ENCODE results near the gene SOS2. TPM values are rescaled to one million over a fixed set of nuclear protein-coding genes. Genes with fewer than 3 reads are reported as not detected.

SOS2 gene
- total RNA-seq, 1 donor from 2014 or later = 38.8 TPM

DNA sequence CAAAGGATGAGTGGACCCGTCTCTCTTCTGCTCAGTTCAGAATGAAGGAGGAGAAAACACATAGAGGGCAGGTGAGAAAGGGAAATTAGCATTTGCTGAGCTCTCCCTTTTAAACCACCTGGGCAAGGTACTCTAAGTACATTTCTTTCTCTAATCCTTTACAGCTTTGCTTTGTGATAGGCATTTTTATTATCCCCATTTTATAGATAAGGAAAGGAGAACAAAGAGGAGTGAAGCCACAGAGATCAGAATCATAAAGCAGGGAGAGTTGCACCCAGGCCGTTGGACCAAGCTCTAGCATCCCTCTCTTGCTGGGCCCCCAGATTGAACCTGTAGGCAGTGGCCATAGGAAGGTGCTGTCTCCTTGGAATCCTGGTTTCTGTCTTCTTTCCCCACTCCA is 162.1 kb downstream of the SOS2 start:
- intact Hi-C loops (cut with DNase I) = no loop called here

DNA sequence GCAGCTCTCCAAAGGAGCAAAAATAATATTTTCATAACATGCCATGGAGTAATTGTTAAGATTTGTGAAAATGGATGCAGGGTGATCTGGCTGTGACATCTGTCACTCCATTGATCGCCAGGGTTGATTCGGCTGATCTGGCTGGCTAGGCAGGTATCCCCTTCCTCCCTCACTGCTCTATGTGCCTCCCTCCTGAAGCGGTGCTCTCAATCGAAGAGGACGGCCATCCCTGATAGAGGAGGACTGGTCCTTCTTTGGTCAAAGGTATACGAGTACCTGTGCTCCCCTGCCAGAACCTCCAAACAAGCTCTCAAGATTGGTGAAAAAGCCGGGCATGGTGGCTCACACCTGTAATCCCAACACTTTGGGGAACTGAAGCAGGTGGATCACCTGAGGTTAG is 162.9 kb downstream of the SOS2 start:
- Histone ChIP-seq H3K36me3 (no peaks in the 10 kb centered on the region), H3K27ac (no peak overlapping the region), H3K27me3 (ENCODE audit: low read depth) (no peaks in the 10 kb centered on the region), H3K4me3 (no peak overlapping the region), H3K4me1 (peaks cover 11% of the 10 kb centered on the region), H3K9me3 (no peaks in the 10 kb centered on the region)
- ATAC-seq = no peak
- intact Hi-C loops (cut with DNase I) = no loop called here
- TF ChIP-seq, protein P1, sequence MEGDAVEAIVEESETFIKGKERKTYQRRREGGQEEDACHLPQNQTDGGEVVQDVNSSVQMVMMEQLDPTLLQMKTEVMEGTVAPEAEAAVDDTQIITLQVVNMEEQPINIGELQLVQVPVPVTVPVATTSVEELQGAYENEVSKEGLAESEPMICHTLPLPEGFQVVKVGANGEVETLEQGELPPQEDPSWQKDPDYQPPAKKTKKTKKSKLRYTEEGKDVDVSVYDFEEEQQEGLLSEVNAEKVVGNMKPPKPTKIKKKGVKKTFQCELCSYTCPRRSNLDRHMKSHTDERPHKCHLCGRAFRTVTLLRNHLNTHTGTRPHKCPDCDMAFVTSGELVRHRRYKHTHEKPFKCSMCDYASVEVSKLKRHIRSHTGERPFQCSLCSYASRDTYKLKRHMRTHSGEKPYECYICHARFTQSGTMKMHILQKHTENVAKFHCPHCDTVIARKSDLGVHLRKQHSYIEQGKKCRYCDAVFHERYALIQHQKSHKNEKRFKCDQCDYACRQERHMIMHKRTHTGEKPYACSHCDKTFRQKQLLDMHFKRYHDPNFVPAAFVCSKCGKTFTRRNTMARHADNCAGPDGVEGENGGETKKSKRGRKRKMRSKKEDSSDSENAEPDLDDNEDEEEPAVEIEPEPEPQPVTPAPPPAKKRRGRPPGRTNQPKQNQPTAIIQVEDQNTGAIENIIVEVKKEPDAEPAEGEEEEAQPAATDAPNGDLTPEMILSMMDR (IDR thresholded peaks at IDR 0.05) = no peak
- DNase-seq = no peak

More for the DNA sequence above, 162.1 kb downstream of the SOS2 start:
- H3K27ac ChIP-seq = no peak overlapping the region
- TF ChIP-seq, protein P1 (IDR thresholded peaks at IDR 0.05) = no peak
- no peak for ATAC-seq
- DNase-seq = no peak
- H3K4me1 ChIP-seq = peaks cover 5% of the 10 kb centered on the region
- no peaks in the 10 kb centered on the region for H3K27me3 ChIP-seq (ENCODE audit: low read depth)
- no peaks in the 10 kb centered on the region for H3K36me3 ChIP-seq
- H3K4me3 ChIP-seq = no peak overlapping the region
- H3K9me3 ChIP-seq = no peaks in the 10 kb centered on the region

DNA sequence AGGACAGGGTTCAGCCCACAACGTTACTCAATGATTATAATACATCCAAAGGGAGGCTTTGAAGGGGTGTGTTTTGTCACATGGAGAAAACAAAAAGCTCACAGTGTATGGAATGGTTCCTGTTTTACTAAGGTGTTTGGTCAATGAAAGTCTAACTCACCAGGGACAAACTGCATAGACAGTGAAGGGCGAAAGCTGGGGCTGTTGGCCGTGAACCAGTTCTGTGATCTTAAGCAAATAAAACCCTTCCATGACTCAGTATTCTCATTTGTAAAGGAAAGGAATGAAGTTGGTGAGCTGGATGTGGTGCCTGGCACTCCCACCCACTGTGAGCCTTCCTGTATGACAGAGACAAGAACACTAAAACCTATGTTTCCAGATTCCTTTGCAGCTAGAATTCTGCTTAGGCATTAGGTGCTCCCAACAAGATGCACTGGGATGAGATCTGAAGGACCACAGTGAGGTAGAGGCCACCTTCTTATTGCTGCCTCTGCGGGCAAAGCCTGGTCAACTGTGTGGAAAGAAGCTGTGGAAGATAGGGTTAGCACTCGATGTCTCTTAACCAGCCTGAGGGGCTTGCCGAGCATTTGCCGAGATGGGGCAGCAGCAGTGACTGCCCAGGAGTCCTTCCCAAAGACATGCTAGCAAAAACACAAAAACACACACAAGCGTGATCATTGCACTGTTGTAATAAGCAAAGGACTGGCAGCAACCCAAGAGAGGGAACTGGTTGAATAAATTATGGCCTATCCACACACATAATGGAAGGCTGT is 163.5 kb downstream of the SOS2 start:
- Histone ChIP-seq H3K27ac (no peak overlapping the region), H3K27me3 (ENCODE audit: low read depth) (no peaks in the 10 kb centered on the region), H3K4me1 (peaks cover 11% of the 10 kb centered on the region), H3K36me3 (no peaks in the 10 kb centered on the region), H3K9me3 (no peaks in the 10 kb centered on the region), H3K4me3 (no peak overlapping the region)
- ATAC-seq (no peak), DNase-seq (no peak)
- intact Hi-C loops (cut with DNase I) = no loop called here
- TF ChIP-seq, protein P1 (IDR thresholded peaks at IDR 0.05) = no peak

Other genes with a start within 250 kb of the SOS2 start
- 8.0 TPM for gene VCPKMT, start 115.0 kb downstream of the SOS2 start, total RNA-seq
- gene L2HGDH, start 80.7 kb upstream of the SOS2 start, total RNA-seq = 4.2 TPM
- 19.6 TPM for gene DMAC2L, start 80.7 kb upstream of the SOS2 start, total RNA-seq
- gene CDKL1, start 165.3 kb upstream of the SOS2 start, total RNA-seq = 25.3 TPM